NCI-H526 (cell line): Measurements from ENCODE around the gene ARPC5.

Source experiments
- DNase-seq, 2 experiments: peaks; one replicate each; lab custom pipeline; 2025; lab: John Stamatoyannopoulos, UW

The ARPC5 gene

GRCh38 chr1:183611021-183611420 is 24.6 kb downstream of the ARPC5 start:
- no peak for DNase-seq

GRCh38 chr1:183609759-183610452 is 25.7 kb downstream of the ARPC5 start:
- no peak for DNase-seq

- peak; percentile 84 to 93 for DNase-seq
Observed at GRCh38 chr1:183609313-183609712, 26.3 kb downstream of the ARPC5 start.

GRCh38 chr1:183607322-183607980 is 28.1 kb downstream of the ARPC5 start:
- no peak for DNase-seq

GRCh38 chr1:183605904-183606303 is 29.7 kb downstream of the ARPC5 start:
- no peak for DNase-seq

GRCh38 chr1:183604815-183605214 is 30.8 kb downstream of the ARPC5 start:
- no peak for DNase-seq

- DNase-seq: no peak
Observed at GRCh38 chr1:183604038-183604808, 31.4 kb downstream of the ARPC5 start.

- DNase-seq: no peak
Observed at GRCh38 chr1:183602510-183602909, 33.1 kb downstream of the ARPC5 start.

- no peak for DNase-seq
Observed at GRCh38 chr1:183600634-183601033, 34.9 kb downstream of the ARPC5 start.

- DNase-seq: no peak
Observed at GRCh38 chr1:183600136-183600535, 35.4 kb downstream of the ARPC5 start.

- DNase-seq: no peak
Observed at GRCh38 chr1:183598386-183598785, 37.2 kb downstream of the ARPC5 start.

- no peak for DNase-seq
Observed at GRCh38 chr1:183597656-183598347, 37.8 kb downstream of the ARPC5 start.

- DNase-seq: no peak
Observed at GRCh38 chr1:183596500-183596899, 39.1 kb downstream of the ARPC5 start.

- no peak for DNase-seq
Observed at GRCh38 chr1:183595537-183595936, 40.0 kb downstream of the ARPC5 start.

GRCh38 chr1:183593356-183593755 is 42.2 kb downstream of the ARPC5 start:
- DNase-seq: no peak

- DNase-seq: no peak
Observed at GRCh38 chr1:183592733-183593132, 42.9 kb downstream of the ARPC5 start.

GRCh38 chr1:183590244-183591191 is 45.1 kb downstream of the ARPC5 start, which contains the start of gene NCF2:
Gene NCF2, minus strand, starts transcription at chr1:183590459. Its CDS starts 130 bp downstream, at chr1:183590329.
- DNase-seq: no peak

- DNase-seq: no peak
Observed at GRCh38 chr1:183589874-183590243, 45.7 kb downstream of the ARPC5 start.

- DNase-seq: no peak
Observed at GRCh38 chr1:183589384-183589783, 46.2 kb downstream of the ARPC5 start.

GRCh38 chr1:183588827-183589226 is 46.8 kb downstream of the ARPC5 start:
- no peak for DNase-seq

GRCh38 chr1:183586926-183587325 is 48.7 kb downstream of the ARPC5 start:
- no peak for DNase-seq
